ENCODE data around the gene CATSPERE. TPM values are rescaled to one million over a fixed set of nuclear protein-coding genes. Genes with fewer than 3 reads are reported as not detected.

The CATSPERE gene, protein sequence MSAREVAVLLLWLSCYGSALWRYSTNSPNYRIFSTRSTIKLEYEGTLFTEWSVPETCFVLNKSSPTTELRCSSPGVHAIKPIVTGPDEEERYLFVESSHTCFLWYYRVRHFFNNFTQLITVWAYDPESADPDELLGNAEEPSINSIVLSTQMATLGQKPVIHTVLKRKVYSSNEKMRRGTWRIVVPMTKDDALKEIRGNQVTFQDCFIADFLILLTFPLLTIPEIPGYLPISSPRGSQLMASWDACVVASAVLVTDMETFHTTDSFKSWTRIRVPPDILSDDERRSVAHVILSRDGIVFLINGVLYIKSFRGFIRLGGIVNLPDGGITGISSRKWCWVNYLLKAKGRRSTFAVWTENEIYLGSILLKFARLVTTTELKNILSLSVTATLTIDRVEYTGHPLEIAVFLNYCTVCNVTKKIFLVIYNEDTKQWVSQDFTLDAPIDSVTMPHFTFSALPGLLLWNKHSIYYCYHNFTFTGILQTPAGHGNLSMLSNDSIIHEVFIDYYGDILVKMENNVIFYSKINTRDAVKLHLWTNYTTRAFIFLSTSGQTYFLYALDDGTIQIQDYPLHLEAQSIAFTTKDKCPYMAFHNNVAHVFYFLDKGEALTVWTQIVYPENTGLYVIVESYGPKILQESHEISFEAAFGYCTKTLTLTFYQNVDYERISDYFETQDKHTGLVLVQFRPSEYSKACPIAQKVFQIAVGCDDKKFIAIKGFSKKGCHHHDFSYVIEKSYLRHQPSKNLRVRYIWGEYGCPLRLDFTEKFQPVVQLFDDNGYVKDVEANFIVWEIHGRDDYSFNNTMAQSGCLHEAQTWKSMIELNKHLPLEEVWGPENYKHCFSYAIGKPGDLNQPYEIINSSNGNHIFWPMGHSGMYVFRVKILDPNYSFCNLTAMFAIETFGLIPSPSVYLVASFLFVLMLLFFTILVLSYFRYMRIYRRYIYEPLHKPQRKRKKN
- polyA plus RNA-seq (ENCODE audit: low read depth in 6 of 6), result 1 to 10 TPM in 3 of 6 donors, under 1 TPM in 3; 0.16 to 1.5 (median 0.91) TPM

DNA sequence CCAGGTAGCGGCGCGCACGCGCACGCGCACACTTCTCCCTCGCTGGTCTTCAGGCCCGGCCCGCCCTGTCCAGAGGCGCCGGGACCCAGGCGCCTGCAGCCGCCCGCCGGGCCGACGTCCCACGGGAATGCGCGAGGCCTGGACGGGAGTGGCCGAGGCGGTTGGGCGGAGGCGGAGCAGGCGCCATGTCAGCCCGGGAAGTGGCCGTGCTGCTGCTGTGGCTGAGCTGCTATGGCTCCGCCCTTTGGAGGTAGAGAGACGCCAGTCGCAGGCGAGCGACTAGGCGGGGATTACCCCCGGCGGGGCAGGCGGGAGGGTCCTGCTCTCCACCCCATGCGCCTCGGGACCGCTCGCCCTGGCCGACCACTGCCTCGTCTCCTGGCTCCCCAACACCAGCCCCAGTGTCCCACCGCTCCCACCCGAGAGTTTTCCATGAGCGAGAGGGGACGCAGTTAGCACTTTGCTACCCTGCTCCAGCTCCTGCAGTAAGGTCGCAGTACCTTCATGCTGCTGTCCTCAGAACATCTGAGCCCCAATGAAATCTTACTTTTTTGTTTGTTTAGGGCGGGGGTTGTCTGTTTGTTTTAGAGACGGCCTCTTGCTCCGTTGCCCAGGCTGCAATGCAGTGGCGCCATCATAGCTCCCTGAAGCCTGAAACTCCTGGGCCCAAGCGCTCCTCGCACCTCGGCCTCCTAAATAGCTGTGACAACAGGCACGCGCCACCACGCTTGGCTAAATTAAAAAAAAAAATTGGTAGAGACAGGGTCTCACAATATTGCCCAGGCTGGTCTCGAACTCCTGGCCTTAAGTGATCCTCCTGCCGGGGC, at the start of gene CATSPERE:
TSS of gene CATSPERE (plus strand) at position 29 of the 827 bp plus-strand sequence. CDS start at position 186, 157 bp downstream.
- Mint-ChIP-seq H3K27ac (peak within 1 kb of the TSS; percentile 63 to 86 (median 80)), H3K9me3 (no peaks in the 10 kb centered on the region), H3K27me3 (no peaks in the 10 kb centered on the region), H3K36me3 (no peaks in the 10 kb centered on the region), H3K4me3 (peak within 1 kb of the TSS; percentile 76 to 92 (median 86)), H3K4me1 (peaks cover 8 to 19% (median 10%) of the 10 kb centered on the region in 3 donors)
- ATAC-seq (ENCODE audit: low read depth in 2 of 2) (peak; percentile 98), DNase-seq (peak; percentile 76)

- Mint-ChIP-seq H3K4me3 (no peak overlapping the region), H3K27me3 (no peaks in the 10 kb centered on the region), H3K4me1 (peaks cover 0 to 6% (median 0%) of the 10 kb centered on the region in 3 donors), H3K36me3 (peaks cover 53 to 64% of the 10 kb centered on the region in 2 donors), H3K27ac (no peak overlapping the region), H3K9me3 (no peaks in the 10 kb centered on the region)
- DNase-seq (no peak), ATAC-seq (ENCODE audit: low read depth in 2 of 2) (no peak)
These were observed 48.9 kb upstream of the CATSPERE start for GRCh38 chr1:244412176-244412575.

DNA sequence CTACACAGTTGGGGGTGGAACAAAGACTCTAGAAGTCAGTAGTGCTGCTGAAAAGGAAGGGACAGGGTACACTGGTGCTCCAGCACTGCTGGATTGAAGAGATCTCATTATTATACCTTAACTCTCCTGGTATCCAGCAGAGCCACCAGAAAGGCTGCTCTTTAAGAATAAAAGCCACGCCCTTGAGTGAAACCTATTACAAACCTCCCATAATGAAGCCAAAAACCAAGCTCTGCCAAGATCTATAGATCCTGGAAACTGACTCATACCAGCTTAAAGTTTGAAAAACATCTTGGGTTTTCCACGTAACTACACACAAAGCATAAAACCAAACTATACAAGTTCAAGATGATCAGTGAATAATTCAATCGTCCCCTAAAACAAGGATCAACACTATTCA, 47.3 kb upstream of the CATSPERE start:
- no peak for ATAC-seq (ENCODE audit: low read depth in 2 of 2)
- DNase-seq, result no peak
- H3K27me3 Mint-ChIP-seq, result no peaks in the 10 kb centered on the region
- no peak overlapping the region for H3K4me3 Mint-ChIP-seq
- H3K9me3 Mint-ChIP-seq, result no peaks in the 10 kb centered on the region
- H3K4me1 Mint-ChIP-seq, result peaks cover 0 to 6% (median 0%) of the 10 kb centered on the region in 3 donors
- H3K27ac Mint-ChIP-seq, result no peak overlapping the region
- H3K36me3 Mint-ChIP-seq, result peaks cover 54 to 59% of the 10 kb centered on the region in 2 donors

DNA sequence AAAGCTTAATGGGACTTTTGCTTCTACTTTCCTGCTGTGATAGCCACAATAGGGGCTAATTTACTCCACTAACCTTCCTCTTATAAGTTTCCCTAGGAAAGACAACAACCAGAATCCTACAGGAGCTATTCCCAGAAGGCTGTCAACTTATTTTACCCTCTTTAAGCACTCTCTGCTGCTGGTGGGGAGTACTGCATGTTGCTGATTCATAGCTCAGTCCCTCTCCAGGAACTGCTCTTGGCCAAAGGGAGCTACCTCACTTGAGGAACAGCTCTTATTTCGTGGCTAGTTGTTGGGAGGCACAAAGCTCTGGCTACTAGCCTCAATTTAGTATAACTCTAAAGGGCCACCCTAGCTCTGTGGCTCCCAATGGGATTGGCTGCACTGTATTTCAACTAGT, 46.5 kb upstream of the CATSPERE start:
- no peak overlapping the region for H3K4me3 Mint-ChIP-seq
- no peak overlapping the region for H3K27ac Mint-ChIP-seq
- H3K36me3 Mint-ChIP-seq, result peaks cover 62 to 63% of the 10 kb centered on the region in 2 donors
- ATAC-seq (ENCODE audit: low read depth in 2 of 2) (no peak), DNase-seq (no peak)
- peaks cover 0 to 6% (median 0%) of the 10 kb centered on the region in 3 donors for H3K4me1 Mint-ChIP-seq
- no peaks in the 10 kb centered on the region for H3K9me3 Mint-ChIP-seq
- H3K27me3 Mint-ChIP-seq, result no peaks in the 10 kb centered on the region

DNA sequence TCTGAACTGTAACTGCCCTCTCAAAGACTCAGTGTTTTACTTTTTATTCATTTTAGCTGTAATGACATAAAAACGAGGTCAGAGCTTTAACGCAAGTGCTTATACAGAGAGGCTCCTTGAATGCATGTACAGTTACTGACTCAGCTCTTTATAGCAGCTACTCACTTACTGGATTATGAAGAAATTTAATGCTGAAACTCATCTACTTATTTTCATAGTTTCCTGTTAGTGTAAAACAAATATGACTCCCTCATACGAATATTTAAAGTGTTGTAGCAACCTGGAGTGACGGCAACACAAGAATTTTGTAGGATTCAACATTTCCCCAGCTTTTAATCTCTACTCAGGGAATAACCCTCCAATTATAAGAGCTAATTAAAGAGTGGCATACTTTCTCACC, 42.0 kb upstream of the CATSPERE start:
- Mint-ChIP-seq H3K4me1 (no peaks in the 10 kb centered on the region), H3K36me3 (peaks cover 43 to 53% of the 10 kb centered on the region in 2 donors)

GRCh38 chr1:244422174-244422573, 38.9 kb upstream of the CATSPERE start:
- no peak for DNase-seq
- Mint-ChIP-seq H3K27me3 (no peaks in the 10 kb centered on the region), H3K4me3 (no peak overlapping the region), H3K9me3 (no peaks in the 10 kb centered on the region), H3K4me1 (peaks cover 0 to 5% (median 0%) of the 10 kb centered on the region in 3 donors), H3K27ac (peak overlapping the region in 2 of 6 donors; percentile 17 to 23), H3K36me3 (peaks cover 38 to 48% of the 10 kb centered on the region in 2 donors)
- no peak for ATAC-seq (ENCODE audit: low read depth in 2 of 2)

More for the DNA sequence above, 42.0 kb upstream of the CATSPERE start:
- Mint-ChIP-seq H3K4me3 (no peak overlapping the region), H3K9me3 (no peaks in the 10 kb centered on the region), H3K27ac (no peak overlapping the region), H3K27me3 (no peaks in the 10 kb centered on the region)
- DNase-seq (no peak), ATAC-seq (ENCODE audit: low read depth in 2 of 2) (no peak)

DNA sequence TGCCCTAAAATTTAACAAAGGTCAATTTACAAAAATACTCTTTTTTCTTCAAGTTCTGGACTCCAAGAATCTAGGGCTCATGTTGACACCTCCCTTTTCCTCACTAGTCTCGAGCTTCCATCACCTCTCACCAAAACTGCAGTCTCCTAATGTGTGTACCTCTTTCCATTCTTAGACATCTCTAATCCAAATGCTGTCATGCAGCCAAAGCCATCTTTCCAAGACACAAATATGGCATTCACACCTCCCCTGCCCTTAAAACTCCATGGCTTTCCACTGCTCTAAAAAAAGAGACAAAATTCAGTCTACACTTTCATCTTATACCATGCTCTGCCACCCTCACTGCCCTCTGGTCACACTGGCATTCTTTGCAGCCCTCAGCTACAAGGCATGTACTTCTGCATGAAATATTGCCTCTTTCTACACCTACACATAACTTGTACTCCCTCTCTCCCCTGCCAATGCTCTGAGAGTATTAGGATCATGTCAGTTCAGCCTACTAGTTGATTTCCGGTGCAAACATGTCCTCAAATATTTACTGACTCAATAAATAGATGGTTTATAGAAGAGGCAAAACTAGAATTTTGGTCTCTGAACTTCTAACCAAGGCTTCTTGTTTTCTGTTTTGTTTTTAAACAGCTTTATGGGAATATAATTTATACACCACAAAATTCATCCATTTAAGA, 36.3 kb upstream of the CATSPERE start:
- Mint-ChIP-seq H3K9me3 (no peaks in the 10 kb centered on the region), H3K27me3 (no peaks in the 10 kb centered on the region), H3K36me3 (peaks cover 26 to 29% of the 10 kb centered on the region in 2 donors), H3K4me3 (no peak overlapping the region), H3K27ac (peak overlapping the region in 3 of 6 donors; percentile 4 to 20 (median 8)), H3K4me1 (peaks cover 0 to 9% (median 9%) of the 10 kb centered on the region in 3 donors)
- no peak for ATAC-seq (ENCODE audit: low read depth in 2 of 2)
- DNase-seq, result no peak

DNA sequence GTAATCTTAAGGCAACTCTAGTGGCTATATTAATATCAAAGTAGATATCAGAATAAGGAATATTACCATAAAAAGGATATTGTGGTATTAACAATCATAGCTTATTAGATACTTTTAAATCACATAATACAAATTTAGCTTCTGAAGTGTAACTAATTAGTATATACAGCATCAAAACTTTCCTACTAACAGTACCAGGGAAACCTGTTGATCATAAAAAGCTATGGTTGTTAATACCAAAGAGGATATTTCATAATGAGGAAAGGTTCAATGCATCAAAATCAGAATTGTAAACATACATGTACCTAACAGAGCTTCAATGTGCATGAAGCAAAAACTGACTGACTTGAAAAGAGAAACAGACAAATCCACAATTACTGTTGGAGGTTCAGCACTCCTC, 33.4 kb upstream of the CATSPERE start:
- no peaks in the 10 kb centered on the region for H3K27me3 Mint-ChIP-seq
- H3K4me3 Mint-ChIP-seq, result no peak overlapping the region
- H3K4me1 Mint-ChIP-seq, result peaks cover 4 to 14% (median 9%) of the 10 kb centered on the region in 3 donors
- no peaks in the 10 kb centered on the region for H3K9me3 Mint-ChIP-seq
- H3K36me3 Mint-ChIP-seq, result peaks cover 26 to 27% of the 10 kb centered on the region in 2 donors
- no peak for ATAC-seq (ENCODE audit: low read depth in 2 of 2)
- no peak overlapping the region for H3K27ac Mint-ChIP-seq
- DNase-seq, result no peak

DNA sequence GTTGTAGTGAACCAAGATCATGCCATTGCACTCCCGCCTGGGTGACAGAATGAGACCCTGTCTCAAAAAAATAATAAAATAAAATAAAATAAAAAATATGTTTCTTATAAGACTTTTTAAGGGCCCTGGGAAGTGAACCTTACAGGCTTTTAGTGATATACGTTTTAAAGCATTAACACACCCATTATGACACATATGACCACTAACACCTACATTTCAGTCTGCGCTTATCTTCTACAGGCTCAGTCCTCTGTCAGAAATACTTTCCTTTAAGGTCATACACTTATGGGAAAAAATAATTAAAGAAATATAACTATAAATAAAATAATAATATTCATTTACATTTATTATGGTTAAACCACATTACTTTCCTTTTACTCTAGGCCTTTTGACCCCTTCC, 31.3 kb upstream of the CATSPERE start:
- peaks cover 4 to 11% (median 9%) of the 10 kb centered on the region in 3 donors for H3K4me1 Mint-ChIP-seq
- H3K4me3 Mint-ChIP-seq, result no peak overlapping the region
- no peak for ATAC-seq (ENCODE audit: low read depth in 2 of 2)
- peaks cover 15 to 20% of the 10 kb centered on the region in 2 donors for H3K36me3 Mint-ChIP-seq
- H3K27me3 Mint-ChIP-seq, result no peaks in the 10 kb centered on the region
- DNase-seq, result no peak
- H3K9me3 Mint-ChIP-seq, result no peaks in the 10 kb centered on the region
- peak overlapping the region in 1 of 6 donors; percentile 70 for H3K27ac Mint-ChIP-seq

DNA sequence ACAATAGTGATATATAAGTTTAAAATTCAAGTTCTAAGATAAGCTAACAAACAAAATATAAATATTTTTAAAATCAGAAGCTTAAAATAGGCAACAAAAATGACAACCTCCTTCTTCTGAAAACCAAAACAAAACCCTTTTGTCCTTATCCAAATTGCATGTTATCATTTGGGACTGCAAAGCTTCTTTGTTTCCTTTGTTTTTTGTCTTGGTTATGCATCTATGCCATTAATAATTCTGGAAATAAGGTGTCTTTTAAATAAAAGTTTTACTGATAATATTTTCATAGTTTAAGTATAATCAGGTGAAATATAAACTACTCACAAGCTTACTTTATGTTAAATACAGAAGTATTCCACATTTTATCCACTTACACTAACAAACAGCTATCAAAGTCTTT, 29.9 kb upstream of the CATSPERE start:
- DNase-seq, result no peak
- H3K4me1 Mint-ChIP-seq, result peaks cover 4 to 14% (median 9%) of the 10 kb centered on the region in 3 donors
- no peaks in the 10 kb centered on the region for H3K9me3 Mint-ChIP-seq

GRCh38 chr1:244435562-244436205, 25.4 kb upstream of the CATSPERE start:
- no peak for DNase-seq
- H3K27me3 Mint-ChIP-seq, result no peaks in the 10 kb centered on the region
- H3K4me3 Mint-ChIP-seq, result no peak overlapping the region
- H3K9me3 Mint-ChIP-seq, result no peaks in the 10 kb centered on the region
- peaks cover 10 to 19% of the 10 kb centered on the region in 2 donors for H3K36me3 Mint-ChIP-seq
- ATAC-seq (ENCODE audit: low read depth in 2 of 2), result no peak
- H3K27ac Mint-ChIP-seq, result peak overlapping the region in 3 of 6 donors; percentile 22 to 51 (median 42)
- peaks cover 8 to 12% (median 12%) of the 10 kb centered on the region in 3 donors for H3K4me1 Mint-ChIP-seq

More for the DNA sequence above, 29.9 kb upstream of the CATSPERE start:
- Mint-ChIP-seq H3K27me3 (no peaks in the 10 kb centered on the region), H3K4me3 (no peak overlapping the region), H3K27ac (no peak overlapping the region), H3K36me3 (peaks cover 15 to 26% of the 10 kb centered on the region in 2 donors)
- ATAC-seq (ENCODE audit: low read depth in 2 of 2), result no peak
